SK-N-SH (cell line): ENCODE measurements around the gene DVL2. TPM values are rescaled to one million over a fixed set of nuclear protein-coding genes. Genes with fewer than 3 reads are reported as not detected.

Experiments
- CTCF ChIA-PET: fragments of 300-600, 350-600 bp; formaldehyde crosslinking; extraction: SDS; loops from one replicate; lab custom pipeline; 2021; lab: Yijun Ruan, JAX
- POLR2A ChIA-PET: fragments of 350-600 bp; sonication (Branson Sonifier 250); formaldehyde crosslinking; extraction: SDS; loops from one replicate; lab custom pipeline; 2020; ENCODE audit warnings: antibody characterized with exemption, inconsistent platforms; lab: Yijun Ruan, JAX
- DNase-seq: peaks from one replicate; pipeline ENCODE4 v3.0.0; 2012
- H2AFZ ChIP-seq: fragments of 200-600 bp; sonication (generic); 2 replicates; pipeline ENCODE4 v1.8.1; 2016; ENCODE audit warnings: antibody characterized with exemption, mild to moderate bottlenecking, low read depth
- H3F3A ChIP-seq: fragments of 200-600 bp; sonication (generic); replicated peaks from 2 replicates; pipeline ENCODE3; 2016; ENCODE audit warnings: antibody characterized with exemption, mild to moderate bottlenecking; ENCODE audit not compliant: insufficient read depth
- H3K27ac ChIP-seq, 2 experiments: fragments of 200-500 bp in 1 of 2; fragments of 200-600 bp in 1 of 2; sonication (Bioruptor generic) in 1 of 2; sonication (generic), shearing (Covaris generic) in 1 of 2; 2 replicates each; pipeline versions ENCODE4 v1.5.1 to v1.6.1; 2014 to 2016; ENCODE audit warnings: low read depth in 2 of 2, inconsistent platforms in 1 of 2, low read length in 1 of 2, mild to moderate bottlenecking in 1 of 2, mixed read lengths in 1 of 2
- H3K27me3 ChIP-seq: fragments of 200-600 bp; sonication (generic), shearing (Covaris generic); 2 replicates; pipeline ENCODE4 v1.6.1; 2016; ENCODE audit warnings: mixed run types; ENCODE audit not compliant: insufficient read depth
- H3K36me3 ChIP-seq, 2 experiments: fragments of 200-500 bp in 1 of 2; fragments of 200-600 bp in 1 of 2; sonication (Bioruptor generic) in 1 of 2; sonication (generic) in 1 of 2; replicated peaks in 1 of 2; 2 replicates each; pipeline versions ENCODE3 to v1.5.1; 2014 to 2016; ENCODE audit warnings: low read length in 1 of 2, mild to moderate bottlenecking in 1 of 2; ENCODE audit not compliant: insufficient read depth in 2 of 2, control insufficient read depth in 1 of 2
- H3K4me1 ChIP-seq, 2 experiments: fragments of 200-500 bp in 1 of 2; fragments of 200-600 bp in 1 of 2; sonication (Bioruptor generic) in 1 of 2; sonication (generic), shearing (Covaris generic) in 1 of 2; 2 replicates each; pipeline versions ENCODE4 v1.5.1 to v1.6.1; 2014 to 2016; ENCODE audit warnings: low read depth in 1 of 2, low read length in 1 of 2, mixed run types in 1 of 2; ENCODE audit not compliant: insufficient read depth in 2 of 2, control insufficient read depth in 1 of 2
- H3K4me2 ChIP-seq: fragments of 200-600 bp; sonication (generic), shearing (Covaris generic); 2 replicates; pipeline ENCODE4 v1.6.1; 2017; ENCODE audit warnings: mixed run types
- H3K4me3 ChIP-seq, 2 experiments: fragments of 200-500 bp in 1 of 2; fragments of 200-600 bp in 1 of 2; sonication (Bioruptor generic) in 1 of 2; sonication (generic), shearing (Covaris generic) in 1 of 2; 2 replicates each; pipeline versions ENCODE4 v1.5.1 to v1.8.1; 2014 to 2016; ENCODE audit warnings: low read depth in 2 of 2, inconsistent platforms in 1 of 2, low read length in 1 of 2, mild to moderate bottlenecking in 1 of 2, mixed read lengths in 1 of 2, moderate library complexity in 1 of 2
- H3K79me2 ChIP-seq: fragments of 200-600 bp; sonication (generic); 2 replicates; pipeline ENCODE4 v1.8.1; 2017; ENCODE audit warnings: mild to moderate bottlenecking; ENCODE audit not compliant: insufficient read depth
- H3K9ac ChIP-seq: fragments of 200-600 bp; sonication (generic); 2 replicates; pipeline ENCODE4 v1.6.1; 2017; ENCODE audit warnings: mixed run types
- H3K9me2 ChIP-seq: fragments of 200-600 bp; sonication (generic); 2 replicates; pipeline ENCODE4 v1.6.1; 2017; ENCODE audit warnings: mixed run types
- H3K9me3 ChIP-seq: fragments of 200-600 bp; sonication (generic); 2 replicates; pipeline ENCODE4 v1.6.1; 2017; ENCODE audit warnings: mixed run types, mild to moderate bottlenecking, moderate library complexity
- H4K20me1 ChIP-seq: fragments of 200-600 bp; sonication (generic); 2 replicates; pipeline ENCODE4 v1.6.1; 2017; ENCODE audit warnings: mild to moderate bottlenecking, mixed run types; ENCODE audit not compliant: insufficient read depth
- CHD2 ChIP-seq: fragments of 150-350 bp; IDR thresholded peaks from 2 replicates; pipeline ENCODE4 v1.6.1; 2018; ENCODE audit warnings: low read length; ENCODE audit not compliant: partially characterized antibody
- EP300 ChIP-seq, 2 experiments: IDR thresholded peaks; 2 replicates each; pipeline versions ENCODE4 v1.4.0 to v1.6.1; 2012; ENCODE audit warnings: borderline replicate concordance in 1 of 2, low read depth in 1 of 2, low read length in 1 of 2
- EZH2phosphoT487 ChIP-seq: fragments of 200-600 bp; sonication (generic); IDR thresholded peaks from 2 replicates; pipeline ENCODE4 v1.6.1; 2017; ENCODE audit warnings: low read depth, mixed run types, mild to moderate bottlenecking, antibody characterized with exemption, moderate library complexity, borderline replicate concordance
- FOSL2 ChIP-seq: IDR thresholded peaks from 2 replicates; pipeline ENCODE4 v1.4.0; 2012; ENCODE audit warnings: low read depth, mild to moderate bottlenecking, moderate library complexity, borderline replicate concordance
- FOXJ3 ChIP-seq: sonication (generic); formaldehyde crosslinking; IDR thresholded peaks from 2 replicates; pipeline ENCODE4 v1.5.1; 2020; ENCODE audit warnings: mild to moderate bottlenecking, missing genetic modification reagents
- FOXM1 ChIP-seq: IDR thresholded peaks from 2 replicates; pipeline ENCODE4 v1.4.0; 2012; ENCODE audit warnings: low read depth, mild to moderate bottlenecking
- GATA2 ChIP-seq: sonication (generic); formaldehyde crosslinking; IDR thresholded peaks from 2 replicates; pipeline ENCODE4 v1.5.0; 2020; ENCODE audit warnings: mild to moderate bottlenecking, missing genetic modification reagents
- MXI1 ChIP-seq: IDR thresholded peaks from 2 replicates; pipeline ENCODE4 v1.6.1; 2012; ENCODE audit warnings: mild to moderate bottlenecking, low read depth, low read length, improper control_type of control experiment
- NFIC ChIP-seq: IDR thresholded peaks from 2 replicates; pipeline ENCODE4 v1.4.0; 2012; ENCODE audit warnings: borderline replicate concordance
- NRF1 ChIP-seq: IDR thresholded peaks from 2 replicates; pipeline ENCODE4 v1.6.1; 2012; ENCODE audit warnings: low read depth, mild to moderate bottlenecking, low read length
- POLR2AphosphoS5 ChIP-seq: IDR thresholded peaks from 2 replicates; pipeline ENCODE4 v1.6.1; 2012; ENCODE audit warnings: low read depth, low read length
- RAD21 ChIP-seq: IDR thresholded peaks from 2 replicates; pipeline ENCODE4 v1.6.1; 2012; ENCODE audit warnings: mild to moderate bottlenecking, low read length
- RCOR1 ChIP-seq: fragments of 150-350 bp; IDR thresholded peaks from 2 replicates; pipeline ENCODE4 v1.6.1; 2017; ENCODE audit warnings: antibody characterized with exemption, low read length
- REST ChIP-seq: IDR thresholded peaks from 2 replicates; pipeline ENCODE4 v1.6.1; 2012; ENCODE audit warnings: mild to moderate bottlenecking, low read depth, low read length, moderate library complexity
- RFX5 ChIP-seq: IDR thresholded peaks from 2 replicates; pipeline ENCODE4 v1.6.1; 2012; ENCODE audit warnings: mild to moderate bottlenecking, improper control_type of control experiment, low read length
- SIN3A ChIP-seq: IDR thresholded peaks from 2 replicates; pipeline ENCODE4 v1.6.1; 2012; ENCODE audit warnings: low read depth, mild to moderate bottlenecking, low read length, moderate library complexity, borderline replicate concordance
- SMC3 ChIP-seq: IDR thresholded peaks from 2 replicates; pipeline ENCODE4 v1.6.1; 2012; ENCODE audit warnings: low read depth, low read length, improper control_type of control experiment
- TCF12 ChIP-seq: IDR thresholded peaks from 2 replicates; pipeline ENCODE4 v1.4.0; 2012
- TEAD4 ChIP-seq: IDR thresholded peaks from 2 replicates; pipeline ENCODE4 v1.4.0; 2012; ENCODE audit warnings: mild to moderate bottlenecking, borderline replicate concordance; ENCODE audit not compliant: insufficient read depth
- YY1 ChIP-seq: IDR thresholded peaks from 2 replicates; pipeline ENCODE4 v1.4.0; 2012; ENCODE audit warnings: low read depth, mild to moderate bottlenecking
- ZBTB33 ChIP-seq: IDR thresholded peaks from 2 replicates; pipeline ENCODE4 v1.4.0; 2012; ENCODE audit warnings: low read depth, borderline replicate concordance
- WGBS: methylation state at CpG from one replicate; pipeline ENCODE4 v1.1.6; 2017; ENCODE audit warnings: low lambda C conversion rate; 5-methylcytosine and 5-hydroxymethylcytosine counted together
- polyA plus RNA-seq, 3 experiments: library from polyadenylated mRNA; depleted of rRNA; stranded (reverse); fragments of >200 nt; gene quantifications; 2 replicates each; pipeline ENCODE4 v1.2.3, GENCODE V29; 2012
- TF ChIP-seq, protein P1 (sequence below): IDR thresholded peaks from 2 replicates; pipeline ENCODE4 v1.4.0; 2012; ENCODE audit warnings: low read depth, borderline replicate concordance
- TF ChIP-seq, protein P2 (sequence below): fragments of 150-350 bp; IDR thresholded peaks from 2 replicates; pipeline ENCODE4 v1.6.1; 2017; ENCODE audit warnings: antibody characterized with exemption, low read length, low read depth, borderline replicate concordance
- TF ChIP-seq, protein P3 (sequence below): fragments of 150-350 bp; IDR thresholded peaks from 2 replicates; pipeline ENCODE4 v1.6.1; 2016; ENCODE audit warnings: mild to moderate bottlenecking, low read depth, low read length

Gene DVL2
- polyA plus RNA-seq, 1 of the 3 experiments (the other 2 are of a cell fraction): 8.3 TPM

GRCh38 chr17:7204828-7205461, 29.4 kb downstream of the DVL2 start:
- CTCF ChIA-PET: interaction anchor here (0.8 to 2.4 kb wide), 4 partner anchors 9 to 159 kb away, joined by 3 to 10 read pairs (median 3); no protein-coding TSS in a partner anchor
- peak overlapping the region; percentile 34 to 91 for H3K27ac ChIP-seq
- TF ChIP-seq TEAD4 (no peak), FOXM1 (no peak), CHD2 (peak; percentile 86), RAD21 (no peak), YY1 (no peak), NFIC (no peak), REST (no peak), FOXJ3 (CRISPR knock-in tag) (no peak), TCF12 (no peak), MXI1 (peak; percentile 60), RFX5 (peak; percentile 52; the same call in 1 of the 2 replicates), NRF1 (no peak), EZH2phosphoT487 (no peak), POLR2AphosphoS5 (no peak), GATA2 (CRISPR knock-in tag) (no peak), ZBTB33 (no peak), FOSL2 (no peak), SIN3A (no peak), EP300 (IDR thresholded peaks at IDR 0.05; ENCODE audit: borderline replicate concordance in 1 of 2, low read depth in 1 of 2, low read length in 1 of 2) (no peak), SMC3 (no peak), RCOR1 (0 out of 2 replicates have a peak, but pooled peaks have one; percentile 24)
- TF ChIP-seq, protein P1, sequence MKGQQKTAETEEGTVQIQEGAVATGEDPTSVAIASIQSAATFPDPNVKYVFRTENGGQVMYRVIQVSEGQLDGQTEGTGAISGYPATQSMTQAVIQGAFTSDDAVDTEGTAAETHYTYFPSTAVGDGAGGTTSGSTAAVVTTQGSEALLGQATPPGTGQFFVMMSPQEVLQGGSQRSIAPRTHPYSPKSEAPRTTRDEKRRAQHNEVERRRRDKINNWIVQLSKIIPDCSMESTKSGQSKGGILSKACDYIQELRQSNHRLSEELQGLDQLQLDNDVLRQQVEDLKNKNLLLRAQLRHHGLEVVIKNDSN: no peak
- TF ChIP-seq, protein P2, sequence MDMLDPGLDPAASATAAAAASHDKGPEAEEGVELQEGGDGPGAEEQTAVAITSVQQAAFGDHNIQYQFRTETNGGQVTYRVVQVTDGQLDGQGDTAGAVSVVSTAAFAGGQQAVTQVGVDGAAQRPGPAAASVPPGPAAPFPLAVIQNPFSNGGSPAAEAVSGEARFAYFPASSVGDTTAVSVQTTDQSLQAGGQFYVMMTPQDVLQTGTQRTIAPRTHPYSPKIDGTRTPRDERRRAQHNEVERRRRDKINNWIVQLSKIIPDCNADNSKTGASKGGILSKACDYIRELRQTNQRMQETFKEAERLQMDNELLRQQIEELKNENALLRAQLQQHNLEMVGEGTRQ: no peak
- TF ChIP-seq, protein P3, sequence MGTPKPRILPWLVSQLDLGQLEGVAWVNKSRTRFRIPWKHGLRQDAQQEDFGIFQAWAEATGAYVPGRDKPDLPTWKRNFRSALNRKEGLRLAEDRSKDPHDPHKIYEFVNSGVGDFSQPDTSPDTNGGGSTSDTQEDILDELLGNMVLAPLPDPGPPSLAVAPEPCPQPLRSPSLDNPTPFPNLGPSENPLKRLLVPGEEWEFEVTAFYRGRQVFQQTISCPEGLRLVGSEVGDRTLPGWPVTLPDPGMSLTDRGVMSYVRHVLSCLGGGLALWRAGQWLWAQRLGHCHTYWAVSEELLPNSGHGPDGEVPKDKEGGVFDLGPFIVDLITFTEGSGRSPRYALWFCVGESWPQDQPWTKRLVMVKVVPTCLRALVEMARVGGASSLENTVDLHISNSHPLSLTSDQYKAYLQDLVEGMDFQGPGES: no peak

More at GRCh38 chr17:7204828-7205461, 29.4 kb downstream of the DVL2 start:
- Histone ChIP-seq H3K27me3 (no peaks in the 10 kb centered on the region), H3K4me2 (peak overlapping the region; percentile 79), H4K20me1 (peaks cover 18% of the 10 kb centered on the region; the same call in 1 of the 2 replicates), H3K4me1 (peaks cover 0 to 13% of the 10 kb centered on the region in 2 experiments; a peak in 2 of 4 replicates), H3K4me3 (peak overlapping the region; percentile 39 to 47), H3K9me3 (no peaks in the 10 kb centered on the region), H2AFZ (0 out of 2 replicates have a peak overlapping the region, but pooled peaks have one; percentile 42), H3K9ac (peak overlapping the region; percentile 53), H3F3A (peaks cover 10% of the 10 kb centered on the region), H3K79me2 (peaks cover 21% of the 10 kb centered on the region), H3K9me2 (no peaks in the 10 kb centered on the region), H3K36me3 (peaks cover 19 to 28% of the 10 kb centered on the region in 2 experiments)
- peak; percentile 99 for DNase-seq
- WGBS: 3% methylated on average over 25 of the region's 34 CpGs
- POLR2A ChIA-PET: interaction anchor here (1.1 kb wide), 1 partner anchor 14 kb away, joined by 3 read pairs; the partner anchor contains the start of genes ACADVL and DLG4
